ENCODE data around the gene UNC5C. TPM values are rescaled to one million over a fixed set of nuclear protein-coding genes. Genes with fewer than 3 reads are reported as not detected.

The UNC5C gene
- total and polyA plus RNA-seq, 10 of the 15 experiments (the other 5 are each of a cell fraction or from before 2014, with no cell fraction given) = 0.02 to 2.0 (median 0.15) TPM; not detected in 1

GRCh38 chr4:95432466-95432865 is 116.3 kb downstream of the UNC5C start:
- ChIA-PET POLR2A (no interaction called here), CTCF (no interaction called here), RAD21 (ENCODE audit: unreplicated experiment) (no interaction called here), SMC1A (ENCODE audit: uncharacterized antibody, unreplicated experiment) (no interaction called here)
- no peak overlapping the region for H3K4me2 ChIP-seq (ENCODE audit: control insufficient read depth, insufficient read depth)
- H3K9ac ChIP-seq (ENCODE audit: control insufficient read depth, insufficient read depth, low read length) = no peak overlapping the region
- H3K79me2 ChIP-seq (ENCODE audit: control insufficient read depth, insufficient read depth, low read length) = no peaks in the 10 kb centered on the region
- ATAC-seq (no peak), DNase-seq (ENCODE audit: low read depth, low spot score) (no peak), FAIRE-seq (no peak)
- in situ Hi-C loops (cut with MboI) = no loop called here
- no peaks in the 10 kb centered on the region for H3K4me1 ChIP-seq (ENCODE audit: control insufficient read depth, insufficient read depth, low read length)
- intact Hi-C loops (cut with micrococcal nuclease; ENCODE audit: unreplicated experiment) = no loop called here
- H2AFZ ChIP-seq (ENCODE audit: control insufficient read depth, low read depth, low read length) = no peak overlapping the region
- WGBS (ENCODE audit: insufficient coverage, insufficient replicate concordance, low lambda C conversion rate, missing lambda C conversion rate) = 0% methylated on average over 1 of the region's 1 CpG
- H3K27me3 ChIP-seq (replicated peaks in 1 of 2; ENCODE audit: control insufficient read depth in 2 of 2, insufficient read depth in 2 of 2, low read length in 1 of 2) = no peaks in the 10 kb centered on the region
- H3K36me3 ChIP-seq (ENCODE audit: control insufficient read depth in 2 of 2, insufficient read depth in 2 of 2, low read length in 1 of 2) = no peaks in the 10 kb centered on the region
- no peak overlapping the region for H3K4me3 ChIP-seq
- BruUV-seq (replicated peaks) = no TSS peak
- no peaks in the 10 kb centered on the region for H3K9me3 ChIP-seq (replicated peaks; ENCODE audit: control insufficient read depth, insufficient read depth, low read length)
- no peaks in the 10 kb centered on the region for H4K20me1 ChIP-seq (ENCODE audit: control insufficient read depth, insufficient read depth)
- no peak overlapping the region for H3K27ac ChIP-seq (ENCODE audit: control insufficient read depth, insufficient read depth)
- TF ChIP-seq CEBPB (IDR thresholded peaks at IDR 0.05; ENCODE audit: borderline replicate concordance in 1 of 2, low read depth in 2 of 2, low read length in 2 of 2) (no peak), JUND (IDR thresholded peaks at IDR 0.05; ENCODE audit: low read depth, low read length) (no peak), POLR2AphosphoS2 (IDR thresholded peaks at IDR 0.05; ENCODE audit: low read depth, low read length) (no peak), ETV6 (conservative IDR thresholded peaks at IDR 0.05 in 1 of 2, IDR thresholded peaks at IDR 0.05 in 1 of 2; ENCODE audit: borderline replicate concordance in 1 of 2, low read depth in 1 of 2) (no peak), FOXK2 (IDR thresholded peaks at IDR 0.05) (no peak), RB1 (IDR thresholded peaks at IDR 0.05; ENCODE audit: borderline replicate concordance) (no peak), MXI1 (IDR thresholded peaks at IDR 0.05; ENCODE audit: low read depth, low read length) (no peak), CTCF (IDR thresholded peaks at IDR 0.05 in 2 of 3, conservative IDR thresholded peaks at IDR 0.05 in 1 of 3; ENCODE audit: control insufficient read depth in 2 of 3, extremely low read depth in 1 of 3, insufficient read depth in 1 of 3, low read depth in 3 of 3, low read length in 3 of 3) (no peak), NR2F1 (conservative IDR thresholded peaks at IDR 0.05) (no peak), SMARCA5 (IDR thresholded peaks at IDR 0.05) (no peak), NBN (IDR thresholded peaks at IDR 0.05) (no peak), NR2C2 (IDR thresholded peaks at IDR 0.05; ENCODE audit: borderline replicate concordance, control insufficient read depth, insufficient read length, low read depth) (no peak), ZBTB4 (CRISPR knock-in tag; IDR thresholded peaks at IDR 0.05) (no peak), CEBPZ (IDR thresholded peaks at IDR 0.05; ENCODE audit: low read depth, low read length) (no peak)

All from GM12878 (cell line).